Measurements from ENCODE around the gene PTK6.

The PTK6 gene

GRCh38 chr20:63543131-63543530 lies 6.0 kb upstream of the PTK6 start:
- DNase-seq (ENCODE audit: low read depth, low spot score) = no peak

- DNase-seq (ENCODE audit: low read depth, low spot score) = no peak
These were observed 5.5 kb upstream of the PTK6 start for GRCh38 chr20:63542696-63543095.

GRCh38 chr20:63542031-63542559 lies 4.9 kb upstream of the PTK6 start:
- no peak for DNase-seq (ENCODE audit: low read depth, low spot score)

- DNase-seq (ENCODE audit: low read depth, low spot score) = no peak
These were observed 4.2 kb upstream of the PTK6 start for GRCh38 chr20:63541371-63541770.

GRCh38 chr20:63540417-63541186 lies 3.4 kb upstream of the PTK6 start:
- no peak for DNase-seq (ENCODE audit: low read depth, low spot score)

GRCh38 chr20:63539441-63540370 lies 2.5 kb upstream of the PTK6 start:
- DNase-seq (ENCODE audit: low read depth, low spot score) = no peak

- DNase-seq (ENCODE audit: low read depth, low spot score) = no peak
These were observed 1.9 kb upstream of the PTK6 start for GRCh38 chr20:63539092-63539430.

GRCh38 chr20:63538204-63539091 lies 1.3 kb upstream of the PTK6 start:
- no peak for DNase-seq (ENCODE audit: low read depth, low spot score)

- no peak for DNase-seq (ENCODE audit: low read depth, low spot score)
These were observed 488 bp upstream of the PTK6 start for GRCh38 chr20:63537525-63538203.

- no peak for DNase-seq (ENCODE audit: low read depth, low spot score)
These were observed 767 bp downstream of the PTK6 start for GRCh38 chr20:63536241-63536977.

- DNase-seq (ENCODE audit: low read depth, low spot score) = no peak
These were observed 2.1 kb downstream of the PTK6 start for GRCh38 chr20:63534831-63535651.

GRCh38 chr20:63534427-63534830 lies 2.7 kb downstream of the PTK6 start:
- no peak for DNase-seq (ENCODE audit: low read depth, low spot score)

GRCh38 chr20:63533871-63534393 lies 3.2 kb downstream of the PTK6 start:
- DNase-seq (ENCODE audit: low read depth, low spot score) = no peak

- DNase-seq (ENCODE audit: low read depth, low spot score) = no peak
These were observed 3.8 kb downstream of the PTK6 start for GRCh38 chr20:63533388-63533787.

GRCh38 chr20:63532449-63532971 lies 4.7 kb downstream of the PTK6 start:
- DNase-seq (ENCODE audit: low read depth, low spot score) = no peak

- DNase-seq (ENCODE audit: low read depth, low spot score) = no peak
These were observed 5.3 kb downstream of the PTK6 start for GRCh38 chr20:63531686-63532448.

GRCh38 chr20:63530788-63531160 lies 6.4 kb downstream of the PTK6 start:
- DNase-seq (ENCODE audit: low read depth, low spot score) = no peak
